HUES48 (cell line): Measurements from ENCODE around the gene C5orf52.
A peak's percentile ranks its signal among the peaks of the same experiment; 100 is the strongest.

Experiments used
- H3K27ac ChIP-seq: one replicate; pipeline ENCODE4 v1.7.0; 2013; ENCODE audit warnings: low read depth, low read length, inconsistent platforms
- H3K27me3 ChIP-seq: 2 replicates; pipeline ENCODE4 v1.6.1; 2013; ENCODE audit warnings: mild to moderate bottlenecking, low read length; ENCODE audit not compliant: control insufficient read depth, insufficient read depth
- H3K36me3 ChIP-seq: 2 replicates; pipeline ENCODE4 v1.6.1; 2013; ENCODE audit warnings: low read length; ENCODE audit not compliant: control insufficient read depth, insufficient read depth
- H3K4me1 ChIP-seq: 2 replicates; pipeline ENCODE4 v1.6.1; 2013; ENCODE audit warnings: mild to moderate bottlenecking, low read length; ENCODE audit not compliant: control insufficient read depth, insufficient read depth
- H3K4me3 ChIP-seq: 2 replicates; pipeline ENCODE4 v1.5.1; 2013; ENCODE audit warnings: mild to moderate bottlenecking, low read depth, low read length
- H3K9ac ChIP-seq: 2 replicates; pipeline ENCODE4 v1.6.1; 2013; ENCODE audit warnings: mild to moderate bottlenecking, low read depth, low read length, moderate library complexity
- H3K9me3 ChIP-seq: 2 replicates; pipeline ENCODE4 v1.6.1; 2013; ENCODE audit warnings: low read length; ENCODE audit not compliant: control insufficient read depth, insufficient read depth

The C5orf52 gene

GRCh38 chr5:157670662-157671591 lies at the start of gene C5orf52:
Gene C5orf52 (plus strand): TSS chr5:157671533. CDS start chr5:157671615, 82 bp downstream.
- H3K4me3 ChIP-seq: peak within 1 kb of the TSS; percentile 71
- peaks cover 4% of the 10 kb centered on the region; the same call in 1 of the 2 replicates for H3K4me1 ChIP-seq
- no peak within 1 kb of the TSS for H3K9ac ChIP-seq
- no peak within 1 kb of the TSS for H3K27ac ChIP-seq
- peaks cover 33% of the 10 kb centered on the region for H3K27me3 ChIP-seq
- H3K36me3 ChIP-seq: no peaks in the 10 kb centered on the region
- H3K9me3 ChIP-seq: no peaks in the 10 kb centered on the region

GRCh38 chr5:157624144-157624543 lies 47.2 kb upstream of the C5orf52 start:
- no peaks in the 10 kb centered on the region for H3K27me3 ChIP-seq
- no peak overlapping the region for H3K9ac ChIP-seq
- H3K9me3 ChIP-seq: no peaks in the 10 kb centered on the region
- H3K36me3 ChIP-seq: no peaks in the 10 kb centered on the region
- no peaks in the 10 kb centered on the region for H3K4me1 ChIP-seq
- H3K4me3 ChIP-seq: no peak overlapping the region
- no peak overlapping the region for H3K27ac ChIP-seq

- no peaks in the 10 kb centered on the region for H3K4me1 ChIP-seq
- no peak overlapping the region for H3K27ac ChIP-seq
- no peaks in the 10 kb centered on the region for H3K36me3 ChIP-seq
- no peaks in the 10 kb centered on the region for H3K9me3 ChIP-seq
- no peaks in the 10 kb centered on the region for H3K27me3 ChIP-seq
- no peak overlapping the region for H3K4me3 ChIP-seq
- H3K9ac ChIP-seq: no peak overlapping the region
These were observed 44.5 kb upstream of the C5orf52 start for GRCh38 chr5:157626831-157627230.

- Histone ChIP-seq H3K27ac (no peak overlapping the region), H3K36me3 (no peaks in the 10 kb centered on the region), H3K4me3 (no peak overlapping the region)
These were observed 41.0 kb upstream of the C5orf52 start for GRCh38 chr5:157630341-157630740.

GRCh38 chr5:157640406-157641066 lies 30.8 kb upstream of the C5orf52 start:
- no peak overlapping the region for H3K27ac ChIP-seq

More at GRCh38 chr5:157630341-157630740, 41.0 kb upstream of the C5orf52 start:
- Histone ChIP-seq H3K4me1 (no peaks in the 10 kb centered on the region), H3K27me3 (no peaks in the 10 kb centered on the region), H3K9me3 (no peaks in the 10 kb centered on the region), H3K9ac (no peak overlapping the region)

GRCh38 chr5:157648275-157648990 lies 22.9 kb upstream of the C5orf52 start:
- H3K9ac ChIP-seq: no peak overlapping the region
- peaks cover 13% of the 10 kb centered on the region for H3K27me3 ChIP-seq
- no peaks in the 10 kb centered on the region for H3K36me3 ChIP-seq
- H3K4me3 ChIP-seq: no peak overlapping the region
- no peak overlapping the region for H3K27ac ChIP-seq
- H3K9me3 ChIP-seq: peaks cover 11% of the 10 kb centered on the region
- H3K4me1 ChIP-seq: no peaks in the 10 kb centered on the region

More at GRCh38 chr5:157640406-157641066, 30.8 kb upstream of the C5orf52 start:
- Histone ChIP-seq H3K9ac (no peak overlapping the region), H3K9me3 (no peaks in the 10 kb centered on the region), H3K4me3 (no peak overlapping the region), H3K4me1 (0 out of 2 replicates have a peak, but pooled peaks cover 11% of the 10 kb centered on the region), H3K27me3 (no peaks in the 10 kb centered on the region), H3K36me3 (no peaks in the 10 kb centered on the region)

- Histone ChIP-seq H3K36me3 (no peaks in the 10 kb centered on the region), H3K4me3 (no peak overlapping the region), H3K27me3 (peaks cover 13% of the 10 kb centered on the region), H3K9ac (no peak overlapping the region), H3K27ac (no peak overlapping the region), H3K9me3 (peaks cover 11% of the 10 kb centered on the region), H3K4me1 (no peaks in the 10 kb centered on the region)
These were observed 22.2 kb upstream of the C5orf52 start for GRCh38 chr5:157649101-157649500.

GRCh38 chr5:157650991-157651611 lies 20.2 kb upstream of the C5orf52 start:
- no peaks in the 10 kb centered on the region for H3K4me1 ChIP-seq
- no peak overlapping the region for H3K4me3 ChIP-seq
- no peak overlapping the region for H3K9ac ChIP-seq
- no peak overlapping the region for H3K27ac ChIP-seq
- peaks cover 13% of the 10 kb centered on the region for H3K27me3 ChIP-seq
- peaks cover 11% of the 10 kb centered on the region for H3K9me3 ChIP-seq
- H3K36me3 ChIP-seq: no peaks in the 10 kb centered on the region

- Histone ChIP-seq H3K27me3 (peaks cover 13% of the 10 kb centered on the region), H3K36me3 (no peaks in the 10 kb centered on the region), H3K4me3 (peak overlapping the region; percentile 62), H3K27ac (no peak overlapping the region), H3K9ac (peak overlapping the region; percentile 39; the same call in 1 of the 2 replicates), H3K9me3 (peaks cover 11% of the 10 kb centered on the region), H3K4me1 (no peaks in the 10 kb centered on the region)
These were observed 19.5 kb upstream of the C5orf52 start for GRCh38 chr5:157651623-157652376.

- Histone ChIP-seq H3K9me3 (peaks cover 15% of the 10 kb centered on the region), H3K36me3 (no peaks in the 10 kb centered on the region), H3K4me1 (no peaks in the 10 kb centered on the region), H3K4me3 (peak within 1 kb of the TSS; percentile 62), H3K9ac (peak within 1 kb of the TSS; percentile 39; the same call in 1 of the 2 replicates), H3K27me3 (peaks cover 13% of the 10 kb centered on the region), H3K27ac (no peak within 1 kb of the TSS)
These were observed 19.0 kb upstream of the C5orf52 start, which contains the start of gene SOX30 for GRCh38 chr5:157652377-157652692. Gene SOX30 (minus strand): TSS chr5:157652438. CDS start chr5:157652078, 360 bp downstream.
